NCI-H345 (cell line): ENCODE measurements around the gene PLXNB2.

ENCODE experiments used
- DNase-seq: peaks from one replicate; lab custom pipeline; 2025; lab: John Stamatoyannopoulos, UW

Gene PLXNB2

DNA sequence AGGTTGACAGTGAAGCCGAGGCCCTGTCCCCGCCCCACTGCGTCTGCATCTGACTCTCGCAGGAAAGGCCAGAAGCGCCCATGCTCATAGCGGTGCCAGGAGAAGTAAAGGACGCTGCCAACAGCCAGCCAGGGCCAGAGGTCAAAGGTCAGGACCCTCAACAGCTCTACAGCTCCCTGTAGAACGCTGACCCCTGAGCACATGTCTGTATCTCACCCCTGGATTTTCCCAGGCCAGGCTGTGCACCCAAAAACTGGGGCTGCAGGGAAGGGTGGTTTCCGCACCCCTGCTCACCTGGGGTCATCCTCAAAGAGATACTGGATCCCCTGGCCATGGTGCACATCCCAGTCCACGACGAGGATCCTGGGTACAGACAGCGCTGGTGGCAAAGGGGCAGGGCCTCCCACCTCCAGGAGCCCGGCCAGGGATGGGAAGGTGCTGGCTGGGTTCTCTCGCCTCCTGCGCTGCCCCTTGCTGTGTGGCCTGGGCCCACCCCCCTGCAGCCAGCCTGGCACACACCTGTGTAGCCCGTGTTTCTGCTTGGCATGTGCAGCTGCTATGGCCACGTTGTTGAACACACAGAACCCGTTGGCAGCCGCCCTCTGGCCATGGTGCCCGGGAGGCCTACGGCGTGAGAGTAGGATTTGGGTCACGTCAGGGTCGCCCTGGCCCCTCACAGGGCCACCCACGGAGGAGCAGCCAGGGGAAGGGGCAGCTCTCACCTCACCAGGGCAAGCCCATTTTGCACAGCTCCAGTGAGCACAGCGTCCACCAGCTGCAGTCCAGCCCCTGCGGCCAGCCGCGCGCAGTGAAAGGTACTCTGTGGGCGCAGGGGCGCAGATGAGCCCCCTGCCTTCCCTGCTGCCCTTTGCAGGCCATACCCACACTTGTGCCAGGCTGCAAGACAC, 57.9 kb downstream of the PLXNB2 start:
- DNase-seq = no peak

DNA sequence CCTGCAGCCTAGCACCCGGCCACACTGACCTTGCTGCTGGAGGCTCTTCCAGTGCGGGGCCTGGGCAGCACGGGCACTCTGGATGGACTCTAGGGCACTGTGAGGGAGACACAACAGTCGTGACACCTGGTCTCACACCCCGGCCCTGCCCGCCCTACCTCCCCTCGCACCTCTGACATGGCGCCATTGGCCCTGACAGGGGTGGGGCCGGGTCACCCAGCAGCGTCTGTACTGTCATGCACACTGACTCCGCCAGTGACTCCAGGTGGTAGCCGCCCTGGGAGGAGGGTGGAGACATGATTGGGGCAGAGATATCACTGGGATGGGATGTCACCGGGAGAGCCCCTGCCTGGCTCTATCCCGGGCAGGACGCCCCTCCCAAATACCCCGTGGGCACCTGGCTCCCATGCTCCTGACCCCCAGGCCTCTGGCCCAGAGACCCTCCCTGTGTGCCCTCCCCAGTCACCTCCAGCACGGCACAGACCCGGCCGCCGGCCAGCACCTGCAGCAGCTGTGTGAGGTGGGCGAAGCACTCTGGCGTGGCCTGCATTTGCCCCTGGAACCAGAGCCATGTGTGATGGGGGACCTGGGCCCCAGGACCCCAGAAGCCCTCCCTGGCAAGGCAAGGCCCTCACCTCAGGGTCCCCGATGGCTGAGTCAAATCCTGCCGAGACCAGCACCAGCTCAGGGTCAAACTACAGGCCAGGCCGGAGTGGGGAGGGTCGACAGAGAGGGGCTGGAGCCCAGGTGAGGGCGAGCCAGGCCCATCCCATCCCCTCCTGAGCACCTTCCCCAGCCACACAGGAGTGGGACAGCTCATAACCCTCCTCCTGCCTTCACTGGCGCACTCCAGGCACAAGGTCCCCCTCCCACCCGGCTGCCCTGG, 59.0 kb downstream of the PLXNB2 start:
- DNase-seq = no peak

DNA sequence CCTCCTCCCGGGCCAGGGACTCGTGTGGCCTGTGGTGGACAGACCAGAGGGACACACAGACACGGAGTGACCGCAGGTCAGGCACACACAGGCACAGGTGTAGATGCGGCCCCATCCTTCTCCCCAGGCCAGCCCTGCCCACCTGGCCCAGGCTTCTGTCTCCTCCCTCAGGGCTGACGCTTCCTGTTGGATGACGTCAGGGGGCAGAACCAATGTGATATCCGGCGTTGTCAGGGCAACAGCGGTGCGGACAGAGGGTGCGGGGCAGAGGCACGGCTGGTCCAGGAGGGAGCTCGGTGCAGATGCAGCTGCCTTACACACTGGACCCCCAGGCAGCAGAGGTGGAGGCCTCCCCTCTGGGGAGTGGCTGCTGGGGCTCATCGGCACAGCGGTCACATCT, 59.7 kb downstream of the PLXNB2 start:
- DNase-seq = no peak

DNA sequence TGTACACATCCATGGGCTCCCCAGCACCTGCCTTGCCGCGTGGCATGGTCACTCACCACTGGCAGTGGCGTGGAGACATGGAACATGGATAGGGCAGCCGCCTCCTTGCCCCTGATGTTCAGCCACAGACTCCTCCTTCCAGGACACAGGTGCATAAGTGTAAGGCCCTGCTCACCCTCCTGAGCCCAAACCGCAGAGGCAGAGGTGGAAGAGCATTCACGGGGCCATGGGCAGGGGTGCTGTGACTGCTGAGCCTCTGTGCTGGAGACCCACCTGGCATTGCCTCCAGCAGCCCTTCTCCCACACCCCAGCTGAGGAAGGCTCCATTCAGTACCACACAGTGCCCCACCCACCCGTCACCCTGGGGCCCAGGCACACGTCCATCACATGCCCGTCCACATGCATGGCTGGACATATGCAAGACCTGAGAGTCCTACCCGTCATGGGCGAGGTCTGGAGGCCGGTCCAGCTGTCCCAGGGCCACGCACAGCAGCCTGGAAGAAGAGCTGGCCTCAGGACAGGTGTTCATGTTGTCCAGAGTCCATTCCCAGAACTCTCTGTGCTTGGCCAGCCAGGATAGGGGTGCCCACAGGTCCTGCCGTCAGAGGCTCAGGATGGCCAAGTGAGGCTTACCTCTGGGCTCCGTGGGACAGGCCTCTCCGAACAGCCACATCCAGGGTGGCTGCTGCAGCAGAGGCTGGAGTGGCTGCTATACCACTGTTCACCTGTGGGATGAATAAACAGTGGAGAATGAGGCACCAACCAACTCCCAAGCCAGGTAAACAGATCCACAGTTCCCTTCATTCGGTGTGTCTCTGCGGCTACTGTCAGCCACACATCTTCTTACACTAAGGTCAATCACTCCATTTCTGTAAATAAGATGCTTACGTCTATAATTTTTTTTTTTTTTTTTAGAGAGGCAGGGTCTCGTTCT, 60.9 kb downstream of the PLXNB2 start:
- no peak for DNase-seq

DNA sequence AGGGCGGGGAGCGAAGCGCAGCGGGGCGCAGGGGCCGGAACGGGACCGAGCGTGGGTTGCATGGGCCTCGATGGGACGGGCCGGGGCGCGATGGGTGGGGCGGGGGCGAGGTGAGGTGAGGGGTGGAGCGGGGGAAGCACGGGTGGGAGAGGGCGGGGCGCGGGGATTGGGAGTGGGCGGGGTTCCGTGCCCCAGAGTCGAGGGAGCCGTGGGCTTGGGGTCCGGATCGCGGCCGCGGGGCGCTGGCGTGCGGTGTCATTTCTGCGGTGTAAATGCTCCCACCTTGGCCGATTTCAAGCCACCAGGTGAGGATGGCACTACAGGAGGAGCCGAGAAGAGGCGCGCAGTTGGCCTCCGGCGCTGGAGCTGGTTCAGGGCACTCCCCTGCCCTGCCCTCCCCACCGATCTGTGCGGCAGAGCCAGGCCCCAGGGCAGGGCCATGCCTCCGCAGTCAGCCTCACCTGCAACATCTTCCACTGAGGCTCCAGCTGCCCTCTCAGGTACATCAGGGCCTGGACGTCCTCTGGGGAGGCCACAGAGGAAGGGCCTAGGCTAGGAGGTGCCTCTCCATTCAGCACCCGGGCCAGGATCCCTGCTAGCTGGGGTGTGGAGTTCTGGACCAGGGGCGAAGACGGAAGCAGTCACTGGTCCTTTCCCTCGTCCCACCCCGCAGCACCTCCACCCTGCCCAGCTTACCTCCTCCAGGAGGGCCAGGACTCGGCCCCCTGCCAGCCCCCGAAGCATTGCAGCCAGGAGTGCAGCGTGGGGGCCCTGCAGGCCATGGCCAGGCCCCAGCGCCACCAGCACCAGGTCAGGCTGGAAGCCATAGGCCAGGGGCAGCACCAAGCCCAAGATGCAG, 62.0 kb downstream of the PLXNB2 start:
- peak; percentile 15 for DNase-seq

DNA sequence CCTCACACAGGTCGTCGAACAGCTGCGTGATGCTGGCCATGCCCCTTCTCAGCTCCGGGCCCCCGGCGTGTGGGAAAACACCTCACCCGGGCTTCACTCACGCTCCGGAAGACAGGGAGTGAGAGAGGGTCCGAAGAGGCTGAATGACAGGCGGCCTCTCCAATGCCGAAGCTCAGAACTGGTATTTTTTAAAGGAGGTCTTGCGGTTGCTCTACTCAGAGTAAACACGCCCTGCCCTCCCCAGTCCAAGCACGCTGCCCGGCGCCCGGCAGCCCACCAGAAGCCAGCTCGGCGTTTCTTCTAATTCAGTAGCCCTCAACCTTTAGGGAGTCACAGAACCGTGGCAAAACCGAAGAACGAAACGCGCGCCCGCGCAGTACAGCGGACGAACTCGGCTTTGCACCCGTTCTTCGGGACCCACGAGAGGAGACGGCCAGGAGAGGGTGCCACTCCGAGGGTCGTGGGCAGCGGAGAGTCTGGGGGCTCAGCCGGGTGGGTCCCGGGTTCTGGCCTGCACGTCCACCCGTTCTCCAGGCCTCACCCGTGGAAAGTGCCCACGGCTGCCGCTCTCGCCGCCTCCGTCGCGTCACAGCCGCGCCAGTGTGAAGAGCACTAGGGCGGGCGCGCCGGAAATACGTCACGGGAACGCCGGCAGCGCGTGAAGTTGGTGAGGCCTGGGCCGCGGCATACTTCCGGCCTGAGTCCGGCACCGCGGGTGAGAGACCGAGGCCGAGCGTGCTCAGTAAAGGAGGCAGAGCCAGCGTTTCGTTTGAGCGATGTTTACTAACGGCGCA, 62.8 kb downstream of the PLXNB2 start, which contains the start of gene TUBGCP6:
TSS of gene TUBGCP6 (minus strand) at position 604 of the 794 bp plus-strand sequence. CDS start at position 40, 564 bp downstream.
- DNase-seq = peak; percentile 90

DNA sequence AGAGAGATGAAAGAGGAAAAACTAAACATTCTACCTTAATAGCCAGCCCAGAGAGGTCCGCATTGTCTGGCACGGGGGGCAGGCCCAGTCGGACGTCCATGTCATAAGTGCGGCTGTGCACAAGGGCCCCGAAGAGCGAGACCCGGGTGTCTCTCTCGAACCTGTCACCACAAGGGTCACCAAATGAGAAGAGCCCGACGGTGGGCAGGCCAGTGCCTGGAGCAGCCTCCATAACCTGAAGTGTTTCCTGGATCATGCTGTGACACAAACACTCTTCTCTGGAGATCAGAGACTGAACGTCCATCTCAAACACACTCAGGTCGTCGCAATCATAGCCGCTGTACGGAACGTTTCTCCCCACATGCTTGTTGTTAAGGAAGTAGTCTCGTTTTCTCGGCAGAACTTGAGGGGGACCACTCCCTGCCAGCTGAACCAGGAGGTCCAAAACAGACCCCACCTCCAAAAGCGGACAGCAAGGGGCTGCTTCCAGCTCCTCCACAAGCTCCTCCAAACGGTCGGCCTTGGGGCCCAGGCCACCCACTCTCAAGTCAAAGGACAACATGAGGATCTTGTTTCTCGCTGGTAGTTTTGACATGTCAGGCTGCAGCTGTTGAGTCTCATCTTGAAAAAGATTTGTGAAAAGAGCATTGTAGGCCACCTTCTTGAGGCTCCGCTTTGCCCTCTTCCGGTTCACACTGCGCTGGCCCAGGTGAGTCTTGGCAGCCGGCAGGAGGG, 63.6 kb downstream of the PLXNB2 start:
- no peak for DNase-seq

DNA sequence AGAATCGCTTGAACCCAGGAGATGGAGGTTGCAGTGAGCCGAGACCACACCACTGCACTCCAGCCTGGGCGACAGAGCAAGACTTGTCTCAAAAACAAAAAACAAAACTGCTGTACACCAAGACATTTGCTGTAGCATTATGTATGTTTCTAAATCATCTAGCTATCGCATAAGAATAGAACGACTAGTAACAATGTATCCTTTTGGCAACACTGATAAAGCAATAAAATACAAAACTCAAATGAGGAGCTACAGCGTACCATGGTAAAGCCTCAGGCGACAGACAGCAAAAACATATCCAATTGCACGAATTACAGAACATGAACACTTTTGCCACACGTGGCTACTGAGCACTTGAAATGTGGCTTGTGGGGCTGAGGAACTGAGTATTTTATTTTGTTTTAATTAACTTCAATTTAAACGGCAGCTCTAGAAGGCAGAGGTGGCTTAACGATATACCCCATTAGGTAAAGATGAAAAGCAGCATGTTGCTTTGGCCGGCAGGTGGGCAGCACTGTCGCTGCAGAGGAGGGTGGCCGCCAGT, 65.0 kb downstream of the PLXNB2 start:
- no peak for DNase-seq

DNA sequence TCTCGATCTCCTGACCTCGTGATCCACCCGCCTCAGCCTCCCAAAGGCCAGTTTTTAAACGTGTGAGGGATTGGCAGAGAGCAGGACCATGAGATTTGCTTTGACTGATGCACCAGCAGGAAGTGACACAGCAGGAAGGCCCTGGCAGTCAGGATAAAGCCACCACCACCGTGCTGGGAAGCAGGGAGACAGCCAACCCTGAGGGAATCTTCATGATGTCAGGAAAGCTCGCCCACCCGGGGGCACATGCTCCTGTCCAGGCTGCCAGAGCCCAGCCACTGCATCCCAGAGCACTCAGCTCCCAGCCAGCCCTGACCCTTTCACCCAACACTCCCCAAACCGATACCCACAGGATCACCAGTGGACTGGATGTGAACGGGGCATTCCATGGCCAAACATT, 68.7 kb downstream of the PLXNB2 start:
- DNase-seq = no peak

DNA sequence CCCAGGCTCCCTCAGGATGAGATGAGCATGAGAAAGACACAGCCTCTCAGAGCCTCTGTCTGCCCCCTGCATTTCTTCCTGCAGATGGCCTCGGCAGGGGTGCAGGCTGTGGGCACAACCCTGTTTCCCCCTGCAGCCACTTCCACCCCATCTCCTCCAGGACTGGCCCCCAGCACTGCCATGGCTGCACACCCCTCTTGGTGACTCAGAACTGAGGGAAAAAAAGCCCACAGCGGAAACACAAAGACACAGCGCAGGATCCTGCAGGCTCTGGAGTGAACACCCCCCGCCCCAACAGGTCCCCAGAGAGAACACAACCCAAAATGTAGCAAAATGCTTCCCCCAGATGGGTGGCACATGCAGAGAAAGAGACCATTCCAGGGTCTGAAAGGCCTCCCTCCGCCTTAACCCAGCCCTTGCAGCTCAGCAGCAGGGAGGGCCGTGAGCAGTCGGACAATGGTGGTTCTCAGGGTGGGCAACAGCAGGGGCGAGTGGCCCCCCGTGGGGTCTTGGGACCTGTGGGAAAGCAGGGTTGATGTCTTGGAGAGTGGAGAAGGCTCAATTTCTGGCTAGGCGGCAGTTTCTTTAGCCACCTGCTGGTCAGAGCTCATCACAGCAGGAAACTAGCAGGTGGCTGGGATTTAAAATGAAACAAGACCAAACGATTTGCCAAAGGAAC, 70.6 kb downstream of the PLXNB2 start:
- DNase-seq = no peak

DNA sequence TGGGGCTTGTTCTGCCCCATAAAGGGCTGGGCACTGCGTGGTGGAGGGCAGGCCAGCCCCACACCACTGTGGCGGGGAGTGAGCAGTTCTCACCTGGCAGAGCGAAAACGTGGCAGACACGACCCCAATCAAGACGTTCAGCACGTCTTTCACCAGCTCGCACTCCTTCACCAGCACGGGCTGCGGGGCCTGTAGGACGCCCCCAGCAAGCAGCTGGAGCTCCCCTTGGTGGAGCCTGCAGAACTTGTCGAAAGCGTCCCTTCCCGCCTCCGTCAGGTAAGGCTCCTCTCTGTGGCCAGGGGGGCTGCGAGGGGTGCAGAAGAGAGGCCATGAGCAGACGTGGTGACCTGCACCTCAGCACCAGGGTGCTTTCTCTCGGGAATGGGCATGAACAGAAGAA, 74.2 kb downstream of the PLXNB2 start:
- DNase-seq = no peak

DNA sequence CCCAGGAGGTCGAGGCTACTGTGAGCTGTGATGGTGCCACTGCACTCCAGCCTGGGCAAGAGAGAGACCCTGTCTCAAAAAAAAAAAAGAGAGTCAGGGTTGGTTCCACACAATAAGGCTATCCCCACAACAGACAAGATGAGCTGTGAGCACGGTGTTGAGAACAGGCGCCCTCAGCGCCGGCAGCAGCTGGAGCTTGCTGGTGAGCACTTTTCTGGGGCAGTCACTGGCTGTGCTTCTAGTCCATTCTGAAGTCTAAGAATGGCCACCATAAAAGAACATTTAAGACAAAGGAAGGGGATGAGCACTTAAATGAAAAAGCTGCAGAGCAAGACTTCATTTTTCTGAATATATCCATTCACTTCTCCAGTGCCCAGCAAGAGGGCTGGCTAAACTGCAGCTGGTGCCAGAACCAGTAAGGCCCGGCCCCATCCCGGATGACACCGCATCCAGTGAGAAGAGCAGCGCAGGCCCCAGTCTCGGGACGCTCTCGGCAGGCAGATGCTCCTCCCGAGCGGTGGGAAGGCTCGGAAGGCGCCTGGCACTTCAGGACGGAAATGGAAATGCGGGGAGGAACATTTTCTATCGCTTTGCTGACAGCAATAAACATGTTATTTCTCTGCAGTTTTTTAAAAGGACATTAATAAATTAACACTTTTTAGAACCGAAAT, 74.8 kb downstream of the PLXNB2 start:
- no peak for DNase-seq

DNA sequence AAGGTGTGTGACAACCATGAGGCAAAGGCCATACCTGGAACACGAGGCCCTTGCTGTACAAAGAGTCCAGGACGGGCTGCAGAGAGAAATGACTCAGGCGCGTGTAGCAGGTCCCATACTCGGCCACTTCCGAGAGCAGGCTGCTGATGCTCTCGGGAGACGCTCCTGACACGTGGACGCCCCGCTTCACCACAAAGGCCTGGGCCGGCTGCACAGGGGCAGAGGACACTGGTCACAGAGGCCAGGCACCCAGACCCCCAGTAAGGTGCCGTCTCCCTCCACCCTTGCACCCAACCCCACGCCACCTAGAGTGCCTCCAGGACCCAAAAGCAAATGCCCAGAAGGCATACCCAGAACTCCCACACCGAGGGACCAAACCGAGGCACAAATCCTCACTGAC, 78.1 kb downstream of the PLXNB2 start:
- no peak for DNase-seq

DNA sequence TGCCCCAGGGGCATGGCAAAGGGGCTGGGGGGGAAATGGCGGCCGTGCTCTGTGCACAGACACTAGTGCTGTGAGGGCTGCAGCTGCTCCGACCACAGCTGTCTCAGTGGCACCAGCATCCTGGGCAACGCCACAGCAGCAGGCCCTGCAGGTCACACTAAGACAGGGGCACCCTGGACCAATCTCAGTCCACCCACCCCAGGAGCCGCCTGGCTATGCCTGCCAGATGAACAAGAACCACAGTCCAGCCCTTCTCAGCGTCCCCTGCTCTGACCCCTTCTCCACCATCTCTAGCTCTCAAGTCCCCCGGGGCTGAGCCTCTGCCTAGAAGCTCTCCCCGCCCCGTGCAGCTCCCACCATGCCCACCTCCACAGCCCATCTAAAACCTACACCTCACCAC, 79.1 kb downstream of the PLXNB2 start:
- DNase-seq = no peak

DNA sequence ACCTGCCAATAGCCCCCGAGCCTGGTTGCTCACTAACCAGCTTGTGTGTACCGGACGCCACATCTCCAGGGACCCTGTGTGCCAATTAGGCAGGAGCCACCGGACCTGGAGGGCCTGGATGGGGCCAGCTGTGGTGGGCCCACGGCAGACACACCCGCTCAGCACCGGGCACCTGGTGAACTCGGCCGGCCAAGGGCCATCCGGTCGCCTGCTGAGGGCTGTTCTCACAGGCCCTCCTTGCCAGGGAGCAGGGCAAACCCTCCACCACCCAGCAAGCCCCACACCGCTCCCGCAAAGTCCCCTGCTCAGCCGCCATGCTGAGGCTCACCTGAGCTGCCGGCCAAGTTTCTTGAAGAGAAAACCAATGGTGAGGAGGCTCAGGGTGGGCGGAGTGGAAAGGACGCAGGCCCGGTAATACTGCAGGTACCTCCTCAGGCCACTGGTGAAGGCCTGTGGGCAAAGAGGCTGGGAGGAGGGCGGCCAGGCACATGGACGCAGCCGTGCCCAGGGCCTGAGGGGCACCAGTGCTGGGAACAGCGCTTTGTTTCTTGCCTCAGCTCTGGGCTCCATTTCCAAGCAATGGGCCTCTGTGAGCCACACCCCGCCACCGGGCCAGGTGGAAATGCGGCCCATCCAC, 79.7 kb downstream of the PLXNB2 start:
- no peak for DNase-seq

DNA sequence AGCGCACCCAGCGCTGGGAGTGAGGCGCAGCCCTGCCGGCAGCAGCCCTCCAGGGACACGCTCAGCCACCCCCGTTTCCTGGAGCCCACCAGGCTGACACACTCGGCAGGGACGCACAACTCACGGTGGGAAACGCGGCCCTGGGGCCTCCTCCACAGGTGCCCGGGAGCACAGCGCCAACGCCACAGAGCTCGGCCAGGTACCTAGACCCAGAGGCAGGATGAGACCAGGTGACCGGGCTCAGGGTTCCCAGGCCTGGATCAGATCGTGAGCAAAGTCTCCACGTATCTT, 80.6 kb downstream of the PLXNB2 start:
- DNase-seq = no peak

DNA sequence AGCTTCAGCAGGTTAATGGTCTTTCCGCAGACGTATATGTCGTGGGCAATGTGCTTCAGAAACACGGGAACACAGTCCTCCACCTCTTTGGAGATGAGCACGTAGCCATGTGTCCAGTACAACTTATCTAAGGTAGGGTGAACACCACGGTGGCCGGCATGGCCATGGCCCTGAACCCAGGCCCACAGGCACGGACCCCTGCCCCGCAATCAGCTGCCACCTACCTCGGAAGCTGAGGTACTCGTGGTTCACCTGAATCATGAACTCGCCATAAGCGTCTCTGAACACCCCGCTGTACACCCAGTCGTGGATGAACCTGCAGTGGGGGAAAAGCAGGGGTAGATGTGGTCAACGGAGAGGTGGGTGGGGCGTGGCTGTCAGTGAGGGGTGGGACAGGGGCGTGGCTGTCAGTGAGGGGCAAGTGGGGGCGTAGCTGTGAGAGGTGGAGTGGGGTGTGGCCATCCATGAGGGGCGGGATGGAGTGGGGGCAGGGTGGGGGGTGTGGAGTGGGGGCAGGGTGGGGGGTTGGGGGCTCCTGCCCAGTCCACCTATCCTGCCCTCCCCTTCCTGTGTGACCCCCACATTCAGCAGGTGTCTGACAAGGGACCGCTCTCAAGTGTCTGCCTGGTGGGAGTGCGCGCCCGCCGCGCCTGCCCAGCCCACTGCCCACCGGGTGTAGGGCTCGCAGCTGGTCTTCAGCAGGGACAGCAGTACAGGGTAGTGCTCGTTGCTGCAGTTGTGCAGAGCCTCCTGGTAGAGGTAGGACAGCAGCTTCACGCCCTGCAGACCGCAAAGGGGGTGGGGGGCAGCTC, 81.2 kb downstream of the PLXNB2 start:
- no peak for DNase-seq
